ENCODE results near the gene CAMTA2. TPM values are rescaled to one million over a fixed set of nuclear protein-coding genes. Genes with fewer than 3 reads are reported as not detected.

CAMTA2 gene
- total and polyA plus RNA-seq, 9 of the 15 experiments (the other 6 are each of a cell fraction or from before 2014, with no cell fraction given), result 0.24 to 25.1 (median 6.3) TPM

DNA sequence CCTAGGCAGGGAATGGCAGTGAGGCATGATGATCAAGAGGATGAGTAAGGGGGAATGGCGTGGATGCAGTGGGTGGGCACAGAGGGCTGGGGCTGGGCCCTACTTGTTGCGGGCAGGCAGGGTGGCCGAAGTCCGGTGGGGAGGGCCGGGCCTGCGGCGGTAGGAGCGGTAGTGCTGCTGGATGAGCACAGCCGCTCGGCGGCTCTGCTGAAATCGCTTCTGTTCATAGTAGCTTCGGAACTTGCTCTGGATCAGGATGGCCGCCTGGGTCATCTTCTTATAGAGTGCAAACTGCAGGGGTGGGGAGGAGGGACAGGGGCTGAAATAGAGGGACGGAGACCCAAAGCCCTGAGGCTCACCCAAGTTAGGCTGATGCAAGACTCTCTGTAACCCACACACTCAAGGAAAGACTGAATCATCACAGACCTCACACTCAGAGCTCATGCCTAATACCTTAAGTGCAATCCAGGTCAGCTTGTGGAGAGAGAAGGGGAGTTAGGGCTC is 18.4 kb downstream of the CAMTA2 start (continued):
- TF ChIP-seq, protein P1, sequence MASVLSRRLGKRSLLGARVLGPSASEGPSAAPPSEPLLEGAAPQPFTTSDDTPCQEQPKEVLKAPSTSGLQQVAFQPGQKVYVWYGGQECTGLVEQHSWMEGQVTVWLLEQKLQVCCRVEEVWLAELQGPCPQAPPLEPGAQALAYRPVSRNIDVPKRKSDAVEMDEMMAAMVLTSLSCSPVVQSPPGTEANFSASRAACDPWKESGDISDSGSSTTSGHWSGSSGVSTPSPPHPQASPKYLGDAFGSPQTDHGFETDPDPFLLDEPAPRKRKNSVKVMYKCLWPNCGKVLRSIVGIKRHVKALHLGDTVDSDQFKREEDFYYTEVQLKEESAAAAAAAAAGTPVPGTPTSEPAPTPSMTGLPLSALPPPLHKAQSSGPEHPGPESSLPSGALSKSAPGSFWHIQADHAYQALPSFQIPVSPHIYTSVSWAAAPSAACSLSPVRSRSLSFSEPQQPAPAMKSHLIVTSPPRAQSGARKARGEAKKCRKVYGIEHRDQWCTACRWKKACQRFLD (CRISPR knock-in tag; IDR thresholded peaks at IDR 0.05), result 0 out of 2 replicates have a peak, but pooled peaks have one; percentile 61
- TF ChIP-seq JUND (IDR thresholded peaks at IDR 0.05; ENCODE audit: borderline replicate concordance, low read depth, low read length) (peak; percentile 89), JUND (tag; IDR thresholded peaks at IDR 0.05; ENCODE audit: borderline replicate concordance, low read depth, low read length) (peak; percentile 34; the same call in 1 of the 3 replicates), KHSRP (IDR thresholded peaks at IDR 0.05) (no peak), SRSF7 (optimal IDR thresholded peaks at IDR 0.05; ENCODE audit: low read depth, low read length) (no peak), ZNF785 (CRISPR knock-in tag; IDR thresholded peaks at IDR 0.05) (no peak), CREB1 (IDR thresholded peaks at IDR 0.05) (no peak), CREB1 (CRISPR knock-in tag; IDR thresholded peaks at IDR 0.05) (no peak), ZNF644 (tag; IDR thresholded peaks at IDR 0.05; ENCODE audit: low read depth) (0 out of 2 replicates have a peak, but pooled peaks have one; percentile 34), ARID3B (CRISPR knock-in tag; IDR thresholded peaks at IDR 0.05; ENCODE audit: borderline replicate concordance) (no peak), VEZF1 (CRISPR knock-in tag; IDR thresholded peaks at IDR 0.05) (no peak), NCOA4 (IDR thresholded peaks at IDR 0.05; ENCODE audit: partially characterized antibody) (no peak), DNMT1 (IDR thresholded peaks at IDR 0.05) (no peak), HES1 (IDR thresholded peaks at IDR 0.05; ENCODE audit: low read depth) (no peak), ARID3A (IDR thresholded peaks at IDR 0.05; ENCODE audit: borderline replicate concordance, low read depth, low read length) (no peak), NR4A1 (CRISPR knock-in tag; IDR thresholded peaks at IDR 0.05) (no peak), NR4A1 (tag; IDR thresholded peaks at IDR 0.05) (no peak), CEBPG (CRISPR knock-in tag; IDR thresholded peaks at IDR 0.05) (peak; percentile 94), CEBPG (tag; conservative IDR thresholded peaks at IDR 0.05 in 1 of 2, IDR thresholded peaks at IDR 0.05 in 1 of 2) (peak in 1 of 2 experiments; percentile 94; a peak in 2 of 4 replicates), CBX1 (IDR thresholded peaks at IDR 0.05; ENCODE audit: low read depth) (no peak), FUS (optimal IDR thresholded peaks at IDR 0.05; ENCODE audit: low read depth, low read length) (no peak), CREM (IDR thresholded peaks at IDR 0.05; ENCODE audit: low read depth) (no peak), RBM39 (optimal IDR thresholded peaks at IDR 0.05; ENCODE audit: low read depth, low read length) (no peak)
